22Rv1 (cell line): ENCODE data around the gene AMMECR1L.

ENCODE experiments used
- ZFX ChIP-seq: fragments of 450-650 bp; IDR thresholded peaks from 2 replicates; pipeline ENCODE4 v1.6.1; 2017; ENCODE audit warnings: antibody characterized with exemption, borderline replicate concordance
- TF ChIP-seq, protein P1 (sequence below): fragments of 450-650 bp; IDR thresholded peaks from 2 replicates; pipeline ENCODE4 v1.5.1; 2017; ENCODE audit warnings: mild to moderate bottlenecking

DNA sequence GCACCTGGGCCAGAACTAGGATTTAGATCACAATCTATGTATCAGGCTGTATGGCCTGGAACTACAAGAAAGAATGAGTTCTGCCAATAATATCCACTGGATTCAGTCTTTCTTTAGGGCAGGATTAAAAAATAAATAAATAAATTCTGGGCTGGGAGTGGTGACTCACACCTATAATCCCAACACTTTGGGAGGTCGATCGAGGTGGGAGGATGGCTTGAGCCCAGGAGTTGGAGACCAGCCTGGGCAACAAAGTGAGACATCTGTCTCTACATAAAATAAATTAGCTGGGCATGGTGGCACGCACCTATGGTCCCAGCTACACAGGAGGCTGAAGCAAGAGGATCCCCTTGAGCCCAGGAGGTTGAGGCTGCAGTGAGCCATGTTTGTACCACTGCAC, 8.1 kb downstream of the AMMECR1L start:
- TF ChIP-seq, protein P1, sequence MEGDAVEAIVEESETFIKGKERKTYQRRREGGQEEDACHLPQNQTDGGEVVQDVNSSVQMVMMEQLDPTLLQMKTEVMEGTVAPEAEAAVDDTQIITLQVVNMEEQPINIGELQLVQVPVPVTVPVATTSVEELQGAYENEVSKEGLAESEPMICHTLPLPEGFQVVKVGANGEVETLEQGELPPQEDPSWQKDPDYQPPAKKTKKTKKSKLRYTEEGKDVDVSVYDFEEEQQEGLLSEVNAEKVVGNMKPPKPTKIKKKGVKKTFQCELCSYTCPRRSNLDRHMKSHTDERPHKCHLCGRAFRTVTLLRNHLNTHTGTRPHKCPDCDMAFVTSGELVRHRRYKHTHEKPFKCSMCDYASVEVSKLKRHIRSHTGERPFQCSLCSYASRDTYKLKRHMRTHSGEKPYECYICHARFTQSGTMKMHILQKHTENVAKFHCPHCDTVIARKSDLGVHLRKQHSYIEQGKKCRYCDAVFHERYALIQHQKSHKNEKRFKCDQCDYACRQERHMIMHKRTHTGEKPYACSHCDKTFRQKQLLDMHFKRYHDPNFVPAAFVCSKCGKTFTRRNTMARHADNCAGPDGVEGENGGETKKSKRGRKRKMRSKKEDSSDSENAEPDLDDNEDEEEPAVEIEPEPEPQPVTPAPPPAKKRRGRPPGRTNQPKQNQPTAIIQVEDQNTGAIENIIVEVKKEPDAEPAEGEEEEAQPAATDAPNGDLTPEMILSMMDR = no peak
- TF ChIP-seq ZFX = no peak
